HG03565 (cell line): ENCODE results near the gene C3orf18.
"Not testable (repeated sequence)": the region's sequence is repeated elsewhere in the genome, so short reads cannot be mapped to it uniquely, and the experiment has no call there.

Source experiments
- ATAC-seq: cut with Tn5 transposase; IDR thresholded peaks from one replicate; pipeline ENCODE4 v1.9.1; 2021; ENCODE audit warnings: mild to moderate bottlenecking, moderate library complexity; ENCODE audit not compliant: unreplicated experiment

Gene C3orf18

DNA sequence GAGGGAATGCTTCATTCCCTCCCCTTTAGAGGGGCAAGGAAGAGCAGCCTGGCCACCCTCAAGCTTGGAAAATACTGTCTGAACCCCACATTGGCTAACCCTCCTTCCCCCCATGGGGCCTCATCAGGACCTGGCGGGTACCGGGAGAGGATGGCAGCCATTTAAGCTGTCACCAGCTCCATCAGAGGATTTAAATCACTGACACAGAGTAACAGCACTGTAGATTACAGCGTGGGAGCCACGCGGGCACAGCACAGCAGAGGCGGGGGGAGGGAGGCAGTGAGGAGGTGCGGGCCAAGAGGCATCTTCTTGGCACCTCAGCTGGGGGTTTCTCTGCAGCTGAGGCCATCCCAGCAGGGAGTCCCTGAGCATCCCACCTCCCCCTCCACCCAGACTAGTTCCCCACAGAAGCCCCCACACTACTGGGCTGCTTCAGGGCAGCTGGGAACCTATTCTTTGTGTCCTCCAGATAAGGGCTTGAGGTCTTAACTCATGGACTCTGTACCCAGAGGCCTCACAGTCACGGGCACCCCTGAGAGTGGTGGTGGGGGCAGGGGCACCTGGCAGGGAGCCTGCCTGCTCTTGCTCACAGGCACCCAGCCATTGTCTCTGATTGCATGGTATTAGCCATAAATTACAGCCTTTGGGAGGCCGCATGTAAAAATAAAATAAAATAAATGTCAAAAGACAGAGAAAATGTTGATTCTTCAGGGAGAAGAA lies 42.2 kb downstream of the C3orf18 start:
- no peak for ATAC-seq

- no peak for ATAC-seq
Measured at GRCh38 chr3:50524746-50525145, 42.8 kb downstream of the C3orf18 start.

DNA sequence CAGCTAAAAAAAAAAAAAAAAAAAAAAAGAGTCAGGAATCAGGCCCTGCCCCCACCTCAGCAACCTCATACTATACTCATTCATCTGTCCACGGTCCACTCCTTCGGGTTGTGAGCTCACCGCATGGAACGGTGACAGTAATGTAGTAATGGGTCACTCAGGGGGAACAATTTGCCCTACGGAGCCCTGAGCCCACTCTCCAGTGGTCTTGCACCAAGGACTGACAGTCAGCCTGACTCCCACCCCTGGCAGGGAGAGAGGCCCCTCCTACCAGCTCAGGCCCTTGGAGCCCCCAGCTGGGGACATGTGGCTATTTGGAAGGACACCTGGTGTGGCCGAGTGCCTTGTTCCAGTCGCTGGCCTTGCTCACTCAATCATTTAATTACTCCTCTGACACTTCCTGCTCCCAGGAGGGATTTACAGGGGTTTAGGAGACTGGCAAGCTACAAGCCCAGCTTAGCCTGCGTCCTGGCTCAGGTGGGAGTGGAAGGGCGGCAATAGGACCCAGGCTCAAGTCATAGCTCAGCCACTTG lies 44.2 kb downstream of the C3orf18 start:
- ATAC-seq, result no peak

GRCh38 chr3:50521572-50521971 lies 46.0 kb downstream of the C3orf18 start:
- no peak for ATAC-seq

- no peak for ATAC-seq
Measured at GRCh38 chr3:50520849-50521248, 46.7 kb downstream of the C3orf18 start.

DNA sequence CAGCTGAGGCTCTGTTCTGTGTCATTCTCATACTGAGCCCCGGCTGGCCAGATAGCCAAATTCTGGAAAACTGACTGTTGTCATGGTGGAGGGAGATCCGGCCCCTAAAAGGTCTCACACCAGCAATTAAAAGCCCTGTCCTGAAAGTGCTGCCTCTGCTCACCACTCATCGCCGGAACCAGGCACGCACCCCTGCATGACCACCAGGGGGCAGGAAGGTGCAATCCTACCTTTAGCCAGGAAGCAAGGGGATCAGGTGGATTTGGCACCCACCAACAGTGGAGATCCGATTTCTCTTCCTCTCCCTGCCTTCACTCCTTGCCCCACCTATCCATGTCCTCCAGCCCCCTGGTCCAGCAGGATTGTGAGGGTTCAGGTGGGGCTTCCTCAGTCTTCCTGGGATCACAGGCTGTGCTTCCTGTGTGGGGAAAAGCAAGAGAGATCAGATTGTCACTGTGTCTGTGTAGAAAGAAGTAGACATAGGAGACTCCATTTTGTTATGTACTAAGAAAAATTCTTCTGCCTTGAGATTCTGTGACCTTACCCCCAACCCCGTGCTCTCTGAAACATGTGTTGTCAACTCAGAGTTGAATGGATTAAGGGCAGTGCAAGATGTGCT lies 48.0 kb downstream of the C3orf18 start:
- no peak for ATAC-seq

DNA sequence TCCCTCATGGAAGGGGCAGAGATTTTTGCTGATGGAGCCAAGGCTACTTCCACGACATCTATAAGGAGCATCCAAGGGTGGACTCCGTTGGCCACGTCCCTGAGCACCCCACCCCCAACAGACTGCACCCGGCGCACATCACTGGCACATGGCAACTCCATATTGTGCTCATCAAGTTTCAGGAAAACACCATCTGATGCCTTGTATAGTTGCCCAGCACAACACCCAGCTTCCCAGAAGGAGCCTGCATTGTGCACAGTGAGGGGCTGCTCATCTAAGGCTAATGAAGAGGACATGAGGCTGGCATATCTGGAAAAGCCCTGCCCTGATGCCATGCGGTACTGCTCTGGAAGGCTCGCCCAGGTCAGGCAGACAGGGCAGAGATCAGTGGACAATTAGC lies 49.1 kb downstream of the C3orf18 start:
- ATAC-seq, result no peak

- ATAC-seq, result no peak
Measured at GRCh38 chr3:50517721-50518206, 49.8 kb downstream of the C3orf18 start.

- ATAC-seq, result no peak
Measured at GRCh38 chr3:50516440-50516871, 51.1 kb downstream of the C3orf18 start.

- no peak for ATAC-seq
Measured at GRCh38 chr3:50515565-50516439, 51.7 kb downstream of the C3orf18 start.

DNA sequence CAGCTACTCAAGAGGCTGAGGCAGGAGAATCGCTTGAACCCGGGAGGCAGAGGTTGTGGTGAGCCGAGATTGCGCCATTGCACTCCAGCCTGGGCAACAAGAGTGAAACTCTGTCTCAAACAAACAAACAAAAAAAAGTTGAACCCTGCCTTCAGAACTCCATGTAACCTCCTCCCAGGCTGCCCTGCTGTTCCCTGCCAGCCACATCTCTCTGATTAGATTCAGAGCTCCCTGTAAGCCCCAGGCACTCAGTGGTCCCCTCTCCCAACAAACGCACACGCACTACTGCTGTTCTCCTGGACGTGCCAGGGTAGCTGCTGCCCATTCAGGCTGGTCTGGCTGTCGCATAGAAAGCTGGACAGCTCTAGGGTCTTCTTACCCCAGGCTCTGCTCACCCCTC lies 54.6 kb downstream of the C3orf18 start:
- not testable (repeated sequence) for ATAC-seq

GRCh38 chr3:50512131-50512530 lies 55.4 kb downstream of the C3orf18 start:
- no peak for ATAC-seq

DNA sequence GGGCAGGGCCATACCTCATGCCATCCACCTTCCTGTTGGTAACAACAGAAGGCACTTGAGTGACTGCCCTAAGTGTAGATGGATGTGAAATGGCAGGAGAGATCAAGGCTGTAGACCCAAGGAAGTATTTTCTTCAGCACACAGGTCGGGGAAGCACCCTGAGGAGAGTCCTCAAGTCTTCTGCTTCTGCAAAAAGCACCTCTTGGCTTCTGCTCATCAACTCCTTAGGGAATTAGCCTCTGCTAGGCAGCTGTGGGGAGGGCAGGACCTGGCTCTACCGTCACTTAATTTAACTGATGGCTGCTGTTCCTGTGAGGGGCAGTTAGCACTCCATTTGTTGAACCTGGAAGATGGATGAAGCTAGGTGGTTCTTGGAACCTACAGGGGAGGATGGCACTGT lies 57.2 kb downstream of the C3orf18 start:
- no peak for ATAC-seq

- no peak for ATAC-seq
Measured at GRCh38 chr3:50509715-50510114, 57.8 kb downstream of the C3orf18 start.

DNA sequence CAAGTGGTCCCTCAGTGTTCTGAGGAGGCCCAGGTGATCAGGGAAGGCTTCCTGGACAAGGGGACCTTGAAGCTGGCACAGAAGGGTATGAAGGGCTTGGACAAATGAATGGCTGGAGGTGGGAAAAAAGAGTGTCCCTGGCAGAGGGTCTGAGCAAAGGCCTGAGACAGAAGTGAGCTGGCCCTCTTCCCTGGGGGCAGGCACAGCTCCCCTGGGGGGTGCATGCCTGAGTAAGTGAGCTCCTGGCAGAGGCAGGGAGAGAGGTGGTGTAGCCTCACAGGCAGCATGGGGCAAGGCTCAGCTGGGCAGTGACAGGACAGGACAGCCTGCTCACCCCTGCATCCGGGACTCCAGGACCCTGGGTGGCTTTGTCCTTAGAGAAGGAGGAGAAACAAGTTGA lies 58.7 kb downstream of the C3orf18 start:
- ATAC-seq, result no peak
